A204.1 (cell line): ENCODE data around the gene SPAG8.

Experiments used
- FAIRE-seq: peaks from 2 replicates; lab custom pipeline; 2012; peaks lifted over from hg19 to GRCh38; lab: Jason Lieb, UNC

The SPAG8 gene, protein sequence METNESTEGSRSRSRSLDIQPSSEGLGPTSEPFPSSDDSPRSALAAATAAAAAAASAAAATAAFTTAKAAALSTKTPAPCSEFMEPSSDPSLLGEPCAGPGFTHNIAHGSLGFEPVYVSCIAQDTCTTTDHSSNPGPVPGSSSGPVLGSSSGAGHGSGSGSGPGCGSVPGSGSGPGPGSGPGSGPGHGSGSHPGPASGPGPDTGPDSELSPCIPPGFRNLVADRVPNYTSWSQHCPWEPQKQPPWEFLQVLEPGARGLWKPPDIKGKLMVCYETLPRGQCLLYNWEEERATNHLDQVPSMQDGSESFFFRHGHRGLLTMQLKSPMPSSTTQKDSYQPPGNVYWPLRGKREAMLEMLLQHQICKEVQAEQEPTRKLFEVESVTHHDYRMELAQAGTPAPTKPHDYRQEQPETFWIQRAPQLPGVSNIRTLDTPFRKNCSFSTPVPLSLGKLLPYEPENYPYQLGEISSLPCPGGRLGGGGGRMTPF

DNA sequence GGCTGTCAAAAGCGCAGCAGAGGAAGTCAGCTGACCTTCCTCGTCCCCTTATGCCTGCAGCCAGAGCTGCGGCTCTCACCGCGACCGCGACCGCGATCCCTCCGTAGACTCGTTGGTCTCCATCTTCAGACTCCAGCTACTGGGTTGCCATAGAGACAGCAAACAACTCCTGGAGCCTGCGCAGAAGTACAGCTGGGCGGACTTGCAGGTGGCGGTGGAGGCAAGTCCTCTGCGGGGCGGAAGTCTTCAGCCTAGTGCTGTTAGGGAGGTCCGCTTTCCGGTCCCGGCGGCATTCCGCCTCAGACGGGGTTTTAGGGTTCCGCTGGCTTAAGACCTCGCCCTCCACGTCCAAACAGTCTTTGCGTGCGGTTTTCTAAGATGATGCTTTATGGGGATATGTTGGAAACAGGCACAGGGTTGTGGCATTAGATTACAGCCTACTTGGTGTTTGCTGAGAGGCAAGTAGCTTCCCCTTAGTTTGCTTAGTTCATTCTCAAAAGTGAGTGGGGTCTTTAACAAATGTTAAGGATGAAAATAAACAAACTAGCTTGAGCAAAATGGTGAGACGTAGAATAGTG lies at the start of gene SPAG8:
Gene SPAG8, minus strand, starts transcription at position 238 of the 578 bp plus-strand sequence. Its CDS starts 115 bp downstream, at position 123.
- peak; percentile 84 for FAIRE-seq

DNA sequence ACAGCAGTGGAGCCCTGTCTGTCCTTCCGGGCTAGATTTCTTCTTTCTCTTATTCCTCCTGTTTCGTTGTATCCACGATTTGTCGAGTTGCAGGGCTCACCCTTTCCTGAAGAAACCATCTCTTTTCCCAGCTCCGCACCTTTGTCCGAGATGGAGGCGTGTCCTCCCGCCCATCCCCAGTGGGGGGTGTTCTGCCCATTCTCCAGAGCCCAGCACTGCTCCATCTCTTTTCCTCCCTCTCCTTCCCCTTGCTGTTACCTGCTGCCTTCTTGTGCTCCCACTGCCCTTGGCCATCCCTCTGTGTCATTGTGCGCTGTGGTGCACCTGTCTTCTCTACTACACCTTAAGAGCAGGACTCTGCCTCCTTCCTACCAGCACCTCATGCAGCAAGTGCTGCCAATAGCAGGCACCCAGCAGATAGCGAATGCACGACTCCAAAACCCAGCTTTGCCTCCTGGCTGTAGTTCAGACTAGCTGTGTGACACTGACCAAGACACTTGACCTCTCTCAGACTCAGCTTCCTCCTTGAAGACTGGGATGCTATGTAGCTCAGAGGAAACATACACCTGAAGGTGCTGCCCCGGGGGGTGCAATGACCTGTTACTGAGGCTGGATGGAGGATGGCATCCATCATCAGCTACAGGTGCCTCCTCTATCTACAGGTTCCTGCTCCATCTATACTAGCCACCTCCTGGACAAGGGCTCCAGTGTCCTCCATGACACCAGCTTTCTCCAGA lies 49.3 kb upstream of the SPAG8 start:
- FAIRE-seq, result no peak

DNA sequence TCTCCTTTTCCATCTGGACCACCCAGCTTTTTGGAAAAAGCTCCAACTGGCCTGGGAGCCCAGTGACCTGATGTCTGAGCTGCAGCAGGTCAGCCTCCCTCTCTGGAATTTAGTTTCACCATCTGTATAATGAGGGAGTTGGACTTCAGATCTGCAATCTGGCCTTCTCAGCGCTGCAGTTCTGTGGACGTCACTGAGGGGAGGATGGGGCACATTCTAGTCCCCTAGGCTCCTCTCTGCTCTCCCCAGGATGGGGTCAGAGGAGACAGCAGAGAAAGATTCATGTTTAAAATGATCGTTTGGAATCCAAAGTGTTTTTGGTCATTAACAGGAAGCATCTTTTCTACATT lies 47.9 kb upstream of the SPAG8 start:
- no peak for FAIRE-seq

DNA sequence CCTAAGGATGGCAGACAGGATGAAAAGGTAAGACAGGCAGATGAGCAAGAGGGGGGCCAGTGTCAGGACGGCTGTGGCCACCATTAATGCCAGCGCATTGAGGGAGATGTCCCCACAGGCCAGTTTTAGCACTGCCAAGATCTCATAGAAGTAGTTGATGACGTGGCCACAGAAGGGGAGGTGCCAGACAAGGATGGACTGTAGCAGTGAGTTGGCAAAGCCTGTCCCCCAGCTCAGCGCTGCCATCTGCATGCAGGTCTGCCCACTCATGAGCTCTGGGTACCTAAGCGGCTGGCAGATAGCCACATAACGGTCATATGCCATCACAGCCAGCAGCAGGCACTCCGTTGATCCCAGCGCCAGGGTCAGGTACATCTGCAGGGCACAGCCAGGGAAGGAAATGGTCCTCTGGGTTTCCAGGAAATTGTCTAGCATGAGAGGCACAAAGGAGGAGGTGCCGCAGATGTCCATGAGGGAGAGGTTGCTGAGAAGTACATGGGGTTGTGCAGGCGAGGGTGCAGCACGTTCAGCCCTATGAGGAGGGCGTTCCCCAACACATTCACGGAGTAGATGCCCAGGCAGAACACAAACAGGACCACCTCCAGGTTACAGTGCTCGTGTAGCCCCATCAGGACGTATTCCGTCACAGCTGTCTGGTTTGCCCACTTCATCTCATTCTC lies 47.4 kb upstream of the SPAG8 start:
- no peak for FAIRE-seq

DNA sequence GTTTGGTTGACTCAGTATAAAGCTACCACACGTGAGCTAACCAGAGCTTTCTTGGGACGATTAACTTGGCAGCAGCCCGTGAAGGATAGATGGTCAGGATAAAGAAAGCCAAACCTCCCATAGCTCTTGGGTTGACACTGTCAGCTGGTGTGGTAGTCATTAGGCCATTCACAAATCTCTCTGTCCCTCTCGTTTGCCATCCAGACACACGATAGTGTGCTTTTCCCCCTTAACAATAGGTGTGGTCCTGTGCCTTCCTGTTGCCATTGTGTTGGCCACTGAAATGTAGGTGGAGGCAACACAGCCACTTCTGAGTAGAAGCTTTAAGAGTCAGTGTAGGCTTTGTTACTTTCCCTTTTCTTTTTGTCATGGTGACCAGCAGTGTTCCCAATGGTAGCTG lies 46.4 kb upstream of the SPAG8 start:
- no peak for FAIRE-seq

DNA sequence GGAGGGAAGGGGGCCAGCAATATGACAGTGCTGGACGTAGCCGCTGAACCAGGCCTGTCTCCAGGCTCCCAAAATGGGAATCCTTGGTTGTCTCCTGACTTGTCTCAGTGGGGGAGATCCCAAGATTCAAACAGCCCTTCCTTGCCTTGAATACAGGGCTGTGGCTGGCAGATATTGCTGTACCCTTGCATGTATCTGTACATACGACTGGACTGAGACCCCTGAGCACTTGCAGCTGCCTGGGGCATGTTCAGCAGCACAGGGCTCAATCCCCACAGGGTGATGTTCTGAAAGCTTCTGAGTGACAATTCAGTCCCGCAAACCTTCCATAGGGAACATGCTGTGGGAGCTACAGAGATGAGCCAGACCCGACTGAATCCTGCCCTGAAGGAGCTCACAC lies 44.8 kb upstream of the SPAG8 start:
- FAIRE-seq, result no peak

DNA sequence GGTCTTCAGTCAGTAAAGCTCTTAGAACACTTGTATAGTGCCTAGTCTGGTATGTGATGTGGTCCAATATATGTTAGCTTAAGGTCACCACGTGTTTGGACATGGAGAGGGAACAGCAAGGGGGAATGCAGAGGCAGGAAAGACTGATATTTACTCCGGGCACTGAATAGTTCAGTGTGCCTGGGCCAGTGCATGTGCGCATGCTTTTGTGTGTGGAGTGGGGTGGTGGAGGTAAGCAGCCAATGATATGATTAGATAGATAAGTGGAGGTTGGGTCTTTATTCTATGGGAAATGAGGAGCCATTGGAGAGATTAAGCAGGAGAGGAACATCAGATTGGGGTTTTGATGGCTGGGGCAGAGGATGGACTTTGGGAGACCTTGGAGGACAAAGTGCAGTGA lies 44.1 kb upstream of the SPAG8 start:
- FAIRE-seq, result no peak

DNA sequence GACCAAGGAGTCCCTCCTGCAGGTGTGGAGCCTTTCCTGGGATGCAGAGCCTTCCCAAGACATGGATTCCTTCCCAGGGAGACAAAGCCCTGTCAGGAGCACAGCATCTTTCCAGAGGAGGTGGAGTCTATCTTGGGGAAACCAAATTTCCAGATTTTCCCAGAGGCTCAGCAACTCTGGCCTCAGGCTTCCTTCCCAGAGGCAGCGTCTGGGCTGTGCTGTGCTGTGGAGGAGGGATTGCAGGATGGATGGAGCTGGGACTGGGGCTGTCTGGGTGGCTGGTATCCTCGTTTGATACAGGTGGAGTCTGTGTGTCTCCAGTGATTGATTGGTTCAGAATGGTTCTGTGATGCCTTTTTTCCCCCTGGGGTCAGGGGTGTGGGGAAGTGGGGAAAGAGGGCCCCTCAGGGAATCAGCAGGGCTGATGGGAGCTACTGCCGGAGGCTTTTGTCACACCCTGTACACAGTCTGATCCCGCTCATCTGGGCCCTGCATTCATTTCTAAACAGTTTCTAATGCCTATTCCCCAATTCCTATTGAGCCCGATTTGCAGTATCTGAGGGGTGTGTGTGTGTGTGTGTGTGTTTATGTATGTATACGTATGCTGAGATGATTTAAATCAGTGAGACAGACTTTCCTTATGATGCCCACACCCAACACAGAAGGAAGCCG lies 42.2 kb upstream of the SPAG8 start:
- no peak for FAIRE-seq

DNA sequence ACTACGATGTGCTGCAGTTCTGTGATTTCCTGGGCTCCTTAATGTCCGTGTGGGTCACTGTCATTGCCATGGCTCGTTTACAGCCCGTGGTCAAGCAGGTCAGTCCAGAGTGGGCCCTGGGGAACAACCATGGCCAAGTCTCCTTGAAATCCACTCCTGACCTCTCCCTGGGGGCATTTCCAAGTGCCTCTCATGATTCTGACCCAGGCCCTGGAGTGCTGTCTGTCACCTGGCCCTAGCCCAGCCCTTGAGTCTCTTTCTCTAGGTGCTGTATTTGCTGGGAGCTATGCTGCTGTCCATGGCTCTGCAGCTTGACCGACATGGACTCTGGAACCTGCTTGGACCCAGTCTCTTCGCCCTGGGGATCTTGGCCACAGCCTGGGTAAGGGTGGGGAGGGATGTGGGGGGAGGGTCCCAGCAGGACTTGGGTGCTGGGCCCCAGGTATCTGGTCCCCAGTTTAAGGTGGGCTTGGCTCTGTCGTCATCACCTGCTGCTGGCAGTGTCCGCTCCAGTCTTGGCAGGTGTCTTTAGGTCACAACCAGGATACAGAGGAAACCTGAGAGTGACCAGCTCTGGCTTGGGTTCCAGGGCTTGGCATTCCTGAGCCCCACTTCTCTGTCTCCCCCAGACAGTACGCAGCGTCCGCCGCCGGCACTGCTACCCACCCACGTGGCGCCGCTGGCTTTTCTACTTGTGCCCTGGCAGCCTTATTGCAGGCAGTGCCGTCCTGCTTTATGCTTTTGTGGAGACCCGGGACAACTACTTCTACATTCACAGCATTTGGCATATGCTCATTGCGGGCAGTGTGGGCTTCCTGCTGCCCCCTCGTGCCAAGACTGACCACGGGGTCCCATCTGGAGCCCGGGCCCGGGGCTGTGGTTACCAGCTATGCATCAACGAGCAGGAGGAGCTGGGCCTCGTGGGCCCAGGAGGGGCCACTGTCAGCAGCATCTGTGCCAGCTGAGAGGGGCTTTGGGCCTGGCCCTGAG lies 41.1 kb upstream of the SPAG8 start:
- FAIRE-seq, result no peak

DNA sequence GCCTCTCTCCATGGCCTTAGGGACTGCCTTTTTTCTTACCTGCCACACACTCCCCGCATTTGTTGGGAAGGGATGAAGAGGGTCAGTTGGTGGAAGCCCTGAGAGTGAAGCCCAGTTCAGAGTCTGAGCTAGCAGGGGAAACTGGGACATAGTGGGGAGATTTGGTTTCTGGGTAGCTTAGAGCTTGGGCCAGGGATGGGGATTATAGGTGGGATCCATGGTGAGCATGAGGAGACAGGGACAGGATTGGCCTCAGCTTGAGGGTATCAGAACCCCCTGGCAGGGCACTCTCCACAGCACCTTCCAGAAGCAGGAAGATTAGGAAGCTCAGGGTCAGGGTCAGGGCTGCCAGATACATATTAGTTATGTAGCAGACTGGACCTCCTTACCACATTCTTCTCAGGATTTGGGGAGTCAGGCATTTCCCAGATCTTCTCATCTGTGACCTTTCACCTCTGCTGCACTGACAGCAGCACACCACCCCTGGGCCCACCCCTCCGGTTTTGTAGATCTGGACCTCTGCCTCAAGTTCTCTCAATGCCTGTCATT lies 40.3 kb upstream of the SPAG8 start:
- FAIRE-seq, result no peak

DNA sequence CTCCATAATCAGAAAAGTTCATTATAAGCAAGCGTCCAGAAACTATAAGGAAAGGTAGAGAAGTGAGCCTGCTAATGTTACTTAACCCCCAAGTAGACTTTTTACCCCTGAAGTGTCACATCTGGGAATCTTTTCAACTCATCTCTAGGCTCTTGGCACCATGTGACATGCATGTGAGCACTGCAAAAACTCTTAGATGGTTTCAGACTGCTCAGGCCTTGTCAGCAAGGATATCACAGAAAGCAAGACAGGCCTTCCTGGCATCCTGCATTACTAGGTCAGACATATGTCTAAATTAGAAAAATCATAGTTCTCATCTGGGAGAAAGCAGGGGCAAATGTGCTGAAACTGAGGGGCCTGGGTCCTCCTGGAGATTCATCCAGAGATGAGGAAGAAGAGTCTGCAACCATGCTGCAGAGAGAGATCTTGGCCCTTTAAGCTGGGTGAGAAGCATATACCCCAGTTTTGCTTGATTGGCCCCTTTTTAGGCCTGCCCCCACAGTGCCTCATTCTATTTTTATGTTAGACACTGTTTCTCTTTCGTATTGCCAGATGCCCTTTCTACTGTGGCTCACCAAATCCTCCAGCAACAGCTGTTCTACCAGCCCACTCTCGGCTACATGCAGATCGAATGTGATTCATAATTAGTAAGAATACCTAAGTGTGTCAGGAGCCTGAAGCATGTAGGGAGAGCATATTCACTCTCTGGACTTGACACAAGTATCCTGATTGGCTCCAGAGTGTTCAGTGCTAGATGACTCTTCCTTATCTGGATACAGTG lies 35.9 kb upstream of the SPAG8 start:
- FAIRE-seq, result no peak

DNA sequence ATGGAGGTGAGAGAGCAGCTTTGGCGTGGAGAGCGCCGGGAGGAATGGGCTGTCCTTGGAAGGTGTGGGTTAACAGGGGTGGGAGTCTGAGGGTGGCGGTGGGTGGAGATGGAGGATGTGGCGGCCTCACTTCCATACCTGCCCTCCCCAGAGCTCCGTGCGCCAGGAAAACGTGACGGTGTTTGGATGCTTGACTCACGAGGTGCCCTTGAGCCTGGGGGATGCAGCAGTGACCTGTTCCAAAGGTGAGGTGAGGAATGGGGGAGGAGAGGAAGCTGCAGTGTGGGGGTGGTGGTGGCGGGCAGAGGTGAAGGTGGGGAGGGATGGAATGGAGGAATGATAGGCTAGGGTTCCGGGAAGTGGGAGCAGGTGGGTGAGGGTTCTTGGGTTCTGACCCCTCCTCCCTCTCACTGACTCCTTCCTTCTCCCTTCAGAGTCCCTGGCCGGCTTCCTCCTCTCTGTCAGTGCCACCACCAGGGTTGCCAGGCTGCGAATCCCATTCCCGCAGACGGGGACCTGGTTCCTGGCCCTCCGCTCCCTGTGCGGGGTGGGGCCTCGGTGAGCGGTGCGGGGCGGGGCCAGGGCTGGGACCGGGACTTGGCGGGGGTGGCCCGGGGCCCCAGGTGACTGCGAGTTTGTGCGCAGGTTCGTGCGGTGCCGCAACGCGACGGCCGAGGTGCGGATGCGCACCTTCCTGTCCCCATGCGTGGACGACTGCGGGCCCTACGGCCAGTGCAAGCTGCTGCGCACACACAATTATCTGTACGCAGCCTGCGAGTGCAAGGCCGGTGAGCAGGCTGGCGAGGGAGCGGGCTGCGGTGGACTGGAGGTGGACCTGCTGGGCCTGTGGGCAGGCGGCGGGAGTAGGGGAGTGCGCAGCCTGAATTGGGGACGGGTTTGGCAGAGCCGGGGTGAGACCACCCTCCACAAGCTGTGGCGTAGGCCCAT lies 34.0 kb upstream of the SPAG8 start:
- no peak for FAIRE-seq

DNA sequence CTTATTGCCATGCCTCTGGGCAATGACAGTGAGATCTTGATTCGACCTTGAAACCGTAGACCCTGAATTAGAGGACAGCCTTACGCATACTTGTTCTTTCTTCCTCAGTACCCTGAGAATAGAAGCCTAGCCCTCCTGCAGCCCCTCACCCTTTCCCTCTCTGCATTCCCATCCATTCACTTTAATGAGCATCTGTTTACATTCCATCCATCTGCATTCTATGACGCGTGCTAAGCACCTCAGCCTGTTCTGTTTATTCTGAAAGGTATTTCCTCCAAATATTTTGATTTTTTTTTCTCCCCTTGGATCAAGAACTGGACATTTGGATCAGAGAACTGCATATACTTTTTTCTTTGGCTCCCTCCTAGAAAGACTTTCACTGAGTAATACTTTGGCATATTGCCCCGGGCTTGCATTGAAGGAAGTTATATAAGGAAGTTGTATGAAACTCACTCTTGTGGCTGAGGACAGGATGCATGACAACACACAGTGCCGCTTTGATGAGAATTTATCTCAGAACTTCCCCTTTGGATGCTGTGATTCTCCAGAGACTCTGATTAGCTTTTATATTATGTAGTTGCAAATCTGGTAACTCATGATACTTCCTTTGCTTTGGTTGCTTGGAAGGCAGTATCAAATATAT lies 32.7 kb upstream of the SPAG8 start:
- no peak for FAIRE-seq

DNA sequence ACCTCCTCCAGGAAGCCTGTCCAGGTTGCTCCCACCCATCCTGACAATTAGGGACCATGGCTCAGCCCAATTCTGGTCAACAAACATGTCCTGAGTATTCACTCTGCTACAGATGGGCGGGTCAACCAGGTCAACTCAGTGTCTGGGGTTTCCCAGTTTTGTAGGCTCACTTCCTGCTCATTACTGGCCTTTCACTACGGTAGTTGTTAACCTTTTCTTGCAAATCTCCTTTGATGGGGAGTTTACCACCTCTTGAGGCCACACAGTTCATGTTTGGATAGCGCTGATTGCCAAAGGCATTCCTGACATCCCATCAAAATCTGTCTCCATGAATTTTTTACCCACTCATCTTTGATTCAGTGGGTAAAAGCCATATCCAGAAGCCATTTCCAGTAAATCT lies 30.7 kb upstream of the SPAG8 start:
- FAIRE-seq, result no peak

DNA sequence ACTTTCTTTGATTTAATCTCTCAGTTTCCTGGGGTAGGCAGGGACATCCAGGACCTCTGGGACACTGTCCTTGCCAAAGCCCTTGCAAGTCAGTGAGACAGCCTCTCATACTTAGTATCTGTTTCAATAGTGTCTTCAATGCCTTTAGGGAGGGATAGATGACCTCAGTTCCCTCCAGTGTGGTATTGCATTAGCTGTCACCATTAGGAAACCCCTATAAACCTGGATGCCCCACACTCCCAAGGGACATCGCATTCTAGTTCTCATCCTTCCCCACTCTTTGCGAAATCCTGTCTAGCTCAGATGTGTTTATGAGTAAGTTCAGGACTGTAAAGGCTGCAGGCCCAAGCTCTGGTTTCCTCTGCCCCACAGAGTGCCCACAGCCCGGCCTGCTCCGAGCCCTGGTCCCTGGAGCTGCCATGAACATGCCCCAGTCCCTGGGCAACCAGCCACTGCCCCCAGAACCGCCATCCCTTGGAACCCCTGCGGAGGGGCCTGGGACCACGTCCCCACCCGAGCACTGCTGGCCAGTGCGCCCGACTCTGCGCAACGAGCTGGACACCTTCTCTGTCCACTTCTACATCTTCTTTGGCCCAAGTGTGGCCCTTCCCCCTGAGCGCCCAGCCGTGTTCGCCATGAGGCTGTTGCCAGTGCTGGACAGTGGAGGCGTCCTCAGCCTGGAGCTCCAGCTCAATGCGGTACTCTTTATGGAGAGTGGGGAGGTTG lies 30.1 kb upstream of the SPAG8 start:
- no peak for FAIRE-seq

DNA sequence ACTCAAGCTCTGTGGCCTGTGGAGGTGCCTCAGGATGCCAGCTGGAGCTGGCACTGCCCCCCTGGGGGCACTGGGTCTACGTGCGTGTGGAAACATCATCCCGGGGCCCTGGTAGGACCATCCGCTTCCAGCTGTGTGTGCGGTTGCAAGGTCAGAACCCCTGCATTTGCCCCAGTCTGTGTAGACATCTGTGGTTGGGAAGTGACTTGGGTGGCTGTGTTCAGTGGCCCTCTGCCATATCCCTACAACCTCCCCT lies 29.5 kb upstream of the SPAG8 start:
- FAIRE-seq, result no peak

DNA sequence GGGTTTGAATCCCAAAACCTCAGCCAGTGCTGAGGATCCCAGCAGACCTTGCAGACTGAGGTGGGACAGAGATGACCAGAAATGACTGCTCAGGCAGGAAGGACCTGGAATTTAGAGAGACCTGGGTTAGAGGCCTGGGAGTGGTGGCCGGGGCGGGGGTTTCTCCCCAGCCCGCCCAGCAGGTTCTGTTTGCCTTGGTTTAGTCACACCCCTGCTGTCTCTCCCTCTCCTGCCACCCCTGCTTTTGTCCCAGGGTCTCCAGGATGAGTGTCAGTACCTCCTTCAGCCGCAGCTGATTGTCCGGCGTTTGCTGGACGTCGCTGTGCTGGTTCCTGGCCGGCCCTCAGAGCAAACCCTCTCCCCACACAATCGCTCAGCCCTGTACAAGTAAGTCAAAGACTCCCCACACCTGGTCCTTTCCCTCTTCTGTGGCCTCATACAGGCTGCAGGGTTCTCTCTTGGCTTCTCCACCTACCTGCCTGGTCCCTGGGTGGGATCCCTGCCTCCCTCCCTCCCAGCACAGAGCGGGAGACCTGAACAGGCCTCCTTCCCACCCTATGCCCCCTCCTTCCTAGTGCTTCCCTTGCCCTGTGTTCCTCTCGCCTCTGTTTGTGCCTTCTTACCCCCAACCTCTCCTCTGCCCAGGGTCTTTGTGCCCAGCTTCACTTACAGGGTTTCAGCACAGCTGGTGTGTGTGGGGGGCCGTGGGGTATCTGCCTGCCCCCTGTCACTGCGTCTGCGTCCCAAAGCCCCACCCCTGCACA lies 29.0 kb upstream of the SPAG8 start:
- no peak for FAIRE-seq
